Fibroblast of mammary gland (primary cell): ENCODE measurements around the gene IL19.
A peak's percentile ranks its signal among the peaks of the same experiment; 100 is the strongest.

Experiments
- DNase-seq: peaks from one replicate; pipeline ENCODE4 v3.0.0-alpha.2; 2010; ENCODE audit warnings: low read depth
- H3K4me3 ChIP-seq: 2 replicates; pipeline ENCODE4 v1.5.1; 2011; ENCODE audit warnings: low read depth, mild to moderate bottlenecking, low read length, moderate library complexity; ENCODE audit not compliant: control insufficient read depth
- CTCF ChIP-seq: conservative IDR thresholded peaks from 2 replicates; pipeline ENCODE4 v1.5.1; 2011; ENCODE audit warnings: low read depth, low read length, inconsistent platforms; ENCODE audit not compliant: control insufficient read depth, insufficient read depth

IL19 gene

GRCh38 chr1:206751891-206752290, 18.7 kb upstream of the IL19 start:
- TF ChIP-seq CTCF = no peak
- DNase-seq = no peak
- no peak overlapping the region for H3K4me3 ChIP-seq

- no peak for DNase-seq
- TF ChIP-seq CTCF = no peak
- no peak overlapping the region for H3K4me3 ChIP-seq
Measured at GRCh38 chr1:206752481-206752880, 18.1 kb upstream of the IL19 start.

GRCh38 chr1:206753141-206753540, 17.4 kb upstream of the IL19 start:
- H3K4me3 ChIP-seq = no peak overlapping the region
- peak; percentile 83 for DNase-seq
- no peak for TF ChIP-seq CTCF

- TF ChIP-seq CTCF = no peak
- DNase-seq = peak; percentile 60
- H3K4me3 ChIP-seq = no peak overlapping the region
Measured at GRCh38 chr1:206754011-206754410, 16.6 kb upstream of the IL19 start.

GRCh38 chr1:206757524-206758266, 12.9 kb upstream of the IL19 start:
- TF ChIP-seq CTCF = no peak
- no peak for DNase-seq
- H3K4me3 ChIP-seq = no peak overlapping the region

GRCh38 chr1:206760590-206760989, 10.0 kb upstream of the IL19 start:
- no peak for DNase-seq
- no peak for TF ChIP-seq CTCF
- no peak overlapping the region for H3K4me3 ChIP-seq
